Activated CD4-positive, CD25-positive, alpha-beta regulatory T cell treated with anti-CD3 and anti-CD28 coated beads, Interleukin-2, amount 50 U/mL, for 72 hours (primary cell): Measurements from ENCODE around the gene SLC9C2.
"Not testable (repeated sequence)": the region's sequence is repeated elsewhere in the genome, so short reads cannot be mapped to it uniquely, and the experiment has no call there.

Experiments
- DNase-seq: peaks from one replicate; pipeline ENCODE4 v3.0.0; 2021

Gene SLC9C2

GRCh38 chr1:173573596-173573995 lies 29.3 kb downstream of the SLC9C2 start:
- no peak for DNase-seq

GRCh38 chr1:173572201-173572873 lies 30.5 kb downstream of the SLC9C2 start:
- DNase-seq: no peak

GRCh38 chr1:173570370-173571007 lies 32.4 kb downstream of the SLC9C2 start:
- no peak for DNase-seq

- no peak for DNase-seq
Measured at GRCh38 chr1:173568483-173568882, 34.4 kb downstream of the SLC9C2 start.

- not testable (repeated sequence) for DNase-seq
Measured at GRCh38 chr1:173563846-173564245, 39.0 kb downstream of the SLC9C2 start.

GRCh38 chr1:173562813-173563212 lies 40.1 kb downstream of the SLC9C2 start:
- no peak for DNase-seq

- no peak for DNase-seq
Measured at GRCh38 chr1:173561263-173561662, 41.6 kb downstream of the SLC9C2 start.

GRCh38 chr1:173560285-173560880 lies 42.5 kb downstream of the SLC9C2 start:
- DNase-seq: no peak

- DNase-seq: no peak
Measured at GRCh38 chr1:173555651-173556305, 47.1 kb downstream of the SLC9C2 start.

- DNase-seq: no peak
Measured at GRCh38 chr1:173554541-173555250, 48.2 kb downstream of the SLC9C2 start.

- no peak for DNase-seq
Measured at GRCh38 chr1:173554089-173554488, 48.8 kb downstream of the SLC9C2 start.

GRCh38 chr1:173553312-173553711 lies 49.6 kb downstream of the SLC9C2 start:
- no peak for DNase-seq

GRCh38 chr1:173551699-173552098 lies 51.2 kb downstream of the SLC9C2 start:
- no peak for DNase-seq

GRCh38 chr1:173549813-173550212 lies 53.1 kb downstream of the SLC9C2 start:
- no peak for DNase-seq

GRCh38 chr1:173545688-173546087 lies 57.2 kb downstream of the SLC9C2 start:
- no peak for DNase-seq

GRCh38 chr1:173536223-173536622 lies 66.6 kb downstream of the SLC9C2 start:
- DNase-seq: no peak

- no peak for DNase-seq
Measured at GRCh38 chr1:173532237-173532636, 70.6 kb downstream of the SLC9C2 start.

- DNase-seq: no peak
Measured at GRCh38 chr1:173530795-173531693, 71.8 kb downstream of the SLC9C2 start.

GRCh38 chr1:173529106-173529505 lies 73.8 kb downstream of the SLC9C2 start:
- DNase-seq: no peak

GRCh38 chr1:173527151-173527826 lies 75.6 kb downstream of the SLC9C2 start:
- DNase-seq: no peak

- no peak for DNase-seq
Measured at GRCh38 chr1:173525926-173526325, 76.9 kb downstream of the SLC9C2 start.
